Natural killer cell (primary cell): ENCODE measurements around the gene CLCN4. TPM values are rescaled to one million over a fixed set of nuclear protein-coding genes. Genes with fewer than 3 reads are reported as not detected.
A peak's percentile ranks its signal among the peaks of the same experiment; 100 is the strongest.

ENCODE experiments used
- ATAC-seq, 3 donors: fragments of 150-1000 bp in 2 of 3; fragments of 200-7000 bp in 1 of 3; cut with Tn5 transposase; 1 replicate in 1 of 3; 2 replicates in 2 of 3; pipeline ENCODE4 v1.10.0; 2021; ENCODE audit warnings: mild to moderate bottlenecking in 2 of 3, moderate library complexity in 2 of 3
- DNase-seq, 2 donors: peaks; one replicate each; pipeline versions ENCODE4 v3.0.0 to v3.0.0-alpha.2; 2013 to 2021; ENCODE audit warnings: mixed read lengths in 1 of 2
- H3K27ac ChIP-seq: one replicate; pipeline ENCODE4 v1.5.1; 2013; ENCODE audit warnings: mild to moderate bottlenecking, low read length
- H3K27me3 ChIP-seq: one replicate; pipeline ENCODE4 v1.6.1; 2013; ENCODE audit warnings: low read length; ENCODE audit not compliant: control insufficient read depth, insufficient read depth
- H3K36me3 ChIP-seq: one replicate; pipeline ENCODE4 v1.6.1; 2013; ENCODE audit warnings: low read length; ENCODE audit not compliant: control insufficient read depth, insufficient read depth
- H3K4me1 ChIP-seq: one replicate; pipeline ENCODE4 v1.6.1; 2013; ENCODE audit warnings: low read length; ENCODE audit not compliant: control insufficient read depth, insufficient read depth
- H3K4me3 ChIP-seq: one replicate; pipeline ENCODE4 v1.5.1; 2013; ENCODE audit warnings: low read length
- H3K9me3 ChIP-seq: one replicate; pipeline ENCODE4 v1.6.1; 2013; ENCODE audit warnings: low read length; ENCODE audit not compliant: control insufficient read depth, insufficient read depth
- H3K27ac Mint-ChIP-seq, 2 donors: one replicate each; pipeline ENCODE4 v1.8.0; 2022; ENCODE audit warnings: mild to moderate bottlenecking in 2 of 2, mixed read lengths in 2 of 2, moderate library complexity in 1 of 2
- H3K27me3 Mint-ChIP-seq, 2 donors: one replicate each; pipeline ENCODE4 v1.8.0; 2022; ENCODE audit warnings: low read depth in 2 of 2, mixed read lengths in 2 of 2
- H3K36me3 Mint-ChIP-seq: one replicate; pipeline ENCODE4 v1.8.0; 2022; ENCODE audit warnings: mixed read lengths
- H3K4me1 Mint-ChIP-seq, 2 donors: one replicate each; pipeline ENCODE4 v1.8.0; 2022; ENCODE audit warnings: mixed read lengths in 2 of 2
- H3K4me3 Mint-ChIP-seq: one replicate; pipeline ENCODE4 v1.8.0; 2022; ENCODE audit warnings: mild to moderate bottlenecking, moderate library complexity, mixed read lengths
- H3K9me3 Mint-ChIP-seq, 2 donors: one replicate each; pipeline ENCODE4 v1.8.0; 2022; ENCODE audit warnings: mixed read lengths in 2 of 2
- CTCF ChIP-seq: fragments of 200-600 bp; IDR thresholded peaks from one replicate; pipeline ENCODE4 v1.8.0; 2022; ENCODE audit warnings: antibody characterized with exemption
- WGBS: methylation state at CpG from one replicate; pipeline ENCODE4 v1.1.7; 2013; ENCODE audit warnings: missing lambda C conversion rate; ENCODE audit not compliant: insufficient coverage; 5-methylcytosine and 5-hydroxymethylcytosine counted together
- intact Hi-C: fragments of 100-400 bp; cut with micrococcal nuclease; formaldehyde crosslinking; loops from one replicate; pipeline ENCODE4 v1.14.2; 2022
- total RNA-seq, 4 donors: library from RNA; stranded (reverse); fragments of 120-200 nt in 1 of 4; gene quantifications; one replicate each; pipeline versions ENCODE4 v1.2.3 to v1.2.4, GENCODE V29; 2013 to 2022

Gene CLCN4
- total RNA-seq, 3 donors from 2014 or later (not counting 1 experiment from before 2014, with no cell fraction given) = 0.05 to 0.66 (median 0.23) TPM

- Histone ChIP-seq H3K36me3 (no peaks in the 10 kb centered on the region), H3K27ac (peak overlapping the region; percentile 74), H3K27me3 (no peaks in the 10 kb centered on the region), H3K4me1 (peaks cover 16% of the 10 kb centered on the region), H3K4me3 (no peak overlapping the region), H3K9me3 (no peaks in the 10 kb centered on the region)
- DNase-seq (no peak), ATAC-seq (peak in 1 of 3 donors; percentile 54)
- intact Hi-C loops = no loop called here
- Mint-ChIP-seq H3K27ac (peak overlapping the region; percentile 59 to 60), H3K36me3 (no peaks in the 10 kb centered on the region), H3K4me1 (peaks cover 12 to 16% of the 10 kb centered on the region in 2 donors), H3K4me3 (peak overlapping the region; percentile 25), H3K27me3 (no peaks in the 10 kb centered on the region), H3K9me3 (no peaks in the 10 kb centered on the region)
- WGBS = 86% methylated on average over 3 of the region's 5 CpGs
- TF ChIP-seq CTCF = no peak
These were observed 41.5 kb downstream of the CLCN4 start for GRCh38 chrX:10198254-10198653.

GRCh38 chrX:10199212-10199611, 42.4 kb downstream of the CLCN4 start:
- Histone ChIP-seq H3K4me1 (peaks cover 16% of the 10 kb centered on the region), H3K36me3 (no peaks in the 10 kb centered on the region), H3K27ac (peak overlapping the region; percentile 74), H3K4me3 (no peak overlapping the region), H3K27me3 (no peaks in the 10 kb centered on the region), H3K9me3 (no peaks in the 10 kb centered on the region)
- H3K4me3 Mint-ChIP-seq = peak overlapping the region; percentile 30
- ATAC-seq = peak; percentile 87 to 92 (median 88)
- intact Hi-C loops = no loop called here
- WGBS = 0% methylated on average over 4 of the region's 6 CpGs
- no peaks in the 10 kb centered on the region for H3K36me3 Mint-ChIP-seq
- DNase-seq = peak; percentile 18 to 42
- TF ChIP-seq CTCF = no peak
- H3K9me3 Mint-ChIP-seq = no peaks in the 10 kb centered on the region
- H3K27me3 Mint-ChIP-seq = no peaks in the 10 kb centered on the region
- H3K4me1 Mint-ChIP-seq = peaks cover 12 to 15% of the 10 kb centered on the region in 2 donors
- peak overlapping the region; percentile 59 to 60 for H3K27ac Mint-ChIP-seq

- H3K27ac ChIP-seq = no peak overlapping the region
- peaks cover 0 to 9% of the 10 kb centered on the region in 2 donors for H3K27me3 Mint-ChIP-seq
These were observed 46.8 kb downstream of the CLCN4 start for GRCh38 chrX:10203617-10204016.

More at GRCh38 chrX:10203617-10204016, 46.8 kb downstream of the CLCN4 start:
- H3K4me3 Mint-ChIP-seq = no peak overlapping the region
- no peak for TF ChIP-seq CTCF
- no peaks in the 10 kb centered on the region for H3K36me3 Mint-ChIP-seq
- DNase-seq (no peak), ATAC-seq (no peak)
- WGBS = 88% methylated on average over 1 of the region's 3 CpGs
- no peak overlapping the region for H3K4me3 ChIP-seq
- H3K9me3 ChIP-seq = no peaks in the 10 kb centered on the region
- peaks cover 8 to 12% of the 10 kb centered on the region in 2 donors for H3K4me1 Mint-ChIP-seq
- H3K36me3 ChIP-seq = no peaks in the 10 kb centered on the region
- no peak overlapping the region for H3K27ac Mint-ChIP-seq
- peaks cover 14% of the 10 kb centered on the region for H3K4me1 ChIP-seq
- intact Hi-C loops = no loop called here
- H3K9me3 Mint-ChIP-seq = no peaks in the 10 kb centered on the region
- no peaks in the 10 kb centered on the region for H3K27me3 ChIP-seq
